Measurements from ENCODE around the gene RPL36A. TPM values are rescaled to one million over a fixed set of nuclear protein-coding genes. Genes with fewer than 3 reads are reported as not detected.

Gene RPL36A
- total and polyA plus RNA-seq, 9 of the 15 experiments (the other 6 are each of a cell fraction or from before 2014, with no cell fraction given) = 412 to 4,539 (median 3,209) TPM

- Histone ChIP-seq H3K4me3 (no peak overlapping the region), H3K27me3 (ENCODE audit: control insufficient read depth in 2 of 2, insufficient read depth in 2 of 2, low read length in 2 of 2) (no peaks in the 10 kb centered on the region; a peak in 1 of 5 replicates), H3K4me1 (replicated peaks in 1 of 2; ENCODE audit: control insufficient read depth in 2 of 2, insufficient read depth in 2 of 2, low read length in 2 of 2) (peaks cover 8 to 17% of the 10 kb centered on the region in 2 experiments; a peak in 4 of 5 replicates), H3K4me2 (ENCODE audit: insufficient read depth, low read length) (no peak overlapping the region), H3K9me3 (replicated peaks; ENCODE audit: control insufficient read depth, insufficient read depth, low read depth, low read length) (no peaks in the 10 kb centered on the region), H4K20me1 (replicated peaks; ENCODE audit: control insufficient read depth, insufficient read depth, low read length) (no peaks in the 10 kb centered on the region; the same call in 1 of the 2 replicates), H3K9ac (ENCODE audit: insufficient read depth in 1 of 2, low read depth in 2 of 2, low read length in 2 of 2) (no peak overlapping the region), H3K79me2 (ENCODE audit: control insufficient read depth, insufficient read depth, low read length) (peaks cover 14% of the 10 kb centered on the region), H2AFZ (ENCODE audit: low read depth, low read length) (no peak overlapping the region), H3K9me1 (ENCODE audit: control insufficient read depth, insufficient read depth, low read length) (no peaks in the 10 kb centered on the region), H3K27ac (ENCODE audit: extremely low read depth, low read depth, low read length) (no peak overlapping the region), H3K36me3 (ENCODE audit: control insufficient read depth, insufficient read depth, low read length) (peaks cover 22% of the 10 kb centered on the region; the same call in 1 of the 3 replicates)
- no TSS peak for BruUV-seq (replicated peaks)
- intact Hi-C loops (cut with micrococcal nuclease) (loop anchor here (2.0 to 5.0 kb wide), 3 partner anchors 47 to 383 kb away; no protein-coding TSS in a partner anchor), in situ Hi-C loops (cut with MboI) (no loop called here)
- peak; percentile 84 for ATAC-seq
- WGBS (ENCODE audit: insufficient coverage, low coverage, missing lambda C conversion rate) = 34% methylated on average over 12 of the region's 12 CpGs
- peak; percentile 49 to 72 (median 52) for DNase-seq (ENCODE audit: extremely low read depth in 1 of 4, low spot score in 3 of 4)
- ChIA-PET POLR2A (interaction anchor here (0.6 kb wide), 1 partner anchor 10 kb away, joined by 3 read pairs; no protein-coding TSS in a partner anchor), CTCF (ENCODE audit: low intra/inter-chr PET ratio) (no interaction called here)
- FAIRE-seq = peak; percentile 89
- TF ChIP-seq CTCF (IDR thresholded peaks at IDR 0.05 in 2 of 3, conservative IDR thresholded peaks at IDR 0.05 in 1 of 3; ENCODE audit: insufficient read depth in 2 of 3, low read depth in 1 of 3, low read length in 3 of 3) = peak; percentile 52 to 75 (median 66)
- peak; percentile 35; the same call in 1 of the 2 replicates for TF ChIP-seq SMC3 (conservative IDR thresholded peaks at IDR 0.05; ENCODE audit: insufficient read depth, low read depth, low read length)
- TF ChIP-seq RAD21 (CRISPR knock-in tag; conservative IDR thresholded peaks at IDR 0.05 in 1 of 2, IDR thresholded peaks at IDR 0.05 in 1 of 2) = peak; percentile 53 to 74
- TF ChIP-seq, protein P1, sequence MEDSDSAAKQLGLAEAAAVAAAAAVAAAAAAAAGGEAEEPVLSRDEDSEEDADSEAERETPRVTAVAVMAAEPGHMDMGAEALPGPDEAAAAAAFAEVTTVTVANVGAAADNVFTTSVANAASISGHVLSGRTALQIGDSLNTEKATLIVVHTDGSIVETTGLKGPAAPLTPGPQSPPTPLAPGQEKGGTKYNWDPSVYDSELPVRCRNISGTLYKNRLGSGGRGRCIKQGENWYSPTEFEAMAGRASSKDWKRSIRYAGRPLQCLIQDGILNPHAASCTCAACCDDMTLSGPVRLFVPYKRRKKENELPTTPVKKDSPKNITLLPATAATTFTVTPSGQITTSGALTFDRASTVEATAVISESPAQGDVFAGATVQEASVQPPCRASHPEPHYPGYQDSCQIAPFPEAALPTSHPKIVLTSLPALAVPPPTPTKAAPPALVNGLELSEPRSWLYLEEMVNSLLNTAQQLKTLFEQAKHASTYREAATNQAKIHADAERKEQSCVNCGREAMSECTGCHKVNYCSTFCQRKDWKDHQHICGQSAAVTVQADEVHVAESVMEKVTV (CRISPR knock-in tag; IDR thresholded peaks at IDR 0.05) = peak; percentile 60
- no peak for TF ChIP-seq ZNF609 (CRISPR knock-in tag; IDR thresholded peaks at IDR 0.05; ENCODE audit: borderline replicate concordance)
- no peak for TF ChIP-seq NR2C1 (IDR thresholded peaks at IDR 0.05)
- TF ChIP-seq NR2C1 (tag; IDR thresholded peaks at IDR 0.05) = no peak
- no peak for TF ChIP-seq PML (IDR thresholded peaks at IDR 0.05; ENCODE audit: low read length)
- TF ChIP-seq ZNF79 (CRISPR knock-in tag; IDR thresholded peaks at IDR 0.05; ENCODE audit: low read depth) = peak; percentile 94
Observed at GRCh38 chrX:101415180-101416145, 24.7 kb downstream of the RPL36A start.

Data from K562 (cell line).